Nephron progenitor cell (in vitro differentiated cells): Measurements from ENCODE around the gene ATP6V0A1.
A peak's percentile ranks its signal among the peaks of the same experiment; 100 is the strongest.
"Not testable (repeated sequence)": the region's sequence is repeated elsewhere in the genome, so short reads cannot be mapped to it uniquely, and the experiment has no call there.

ENCODE experiments used
- DNase-seq: peaks from one replicate; pipeline ENCODE4 v3.0.0; 2021
- H3K27ac Mint-ChIP-seq: 2 replicates; pipeline ENCODE4 v1.8.0; 2021; ENCODE audit warnings: mild to moderate bottlenecking, moderate library complexity, mixed read lengths
- H3K27me3 Mint-ChIP-seq: 2 replicates; pipeline ENCODE4 v1.8.0; 2021; ENCODE audit warnings: mild to moderate bottlenecking, low read depth, mixed read lengths; ENCODE audit not compliant: poor library complexity
- H3K36me3 Mint-ChIP-seq: 2 replicates; pipeline ENCODE4 v1.8.0; 2021; ENCODE audit warnings: low read depth, mixed read lengths
- H3K4me1 Mint-ChIP-seq: 2 replicates; pipeline ENCODE4 v1.8.0; 2021; ENCODE audit warnings: mixed read lengths
- H3K4me3 Mint-ChIP-seq: 2 replicates; pipeline ENCODE4 v1.8.0; 2021; ENCODE audit warnings: mild to moderate bottlenecking, moderate library complexity, mixed read lengths
- H3K9me3 Mint-ChIP-seq: 2 replicates; pipeline ENCODE4 v1.8.0; 2021; ENCODE audit warnings: mild to moderate bottlenecking, moderate library complexity, mixed read lengths
- TF ChIP-seq, protein P1 (sequence below): fragments of 200-600 bp; sonication (generic); IDR thresholded peaks from 2 replicates; pipeline ENCODE4 v1.5.0; 2021; ENCODE audit warnings: antibody characterized with exemption

ATP6V0A1 gene

DNA sequence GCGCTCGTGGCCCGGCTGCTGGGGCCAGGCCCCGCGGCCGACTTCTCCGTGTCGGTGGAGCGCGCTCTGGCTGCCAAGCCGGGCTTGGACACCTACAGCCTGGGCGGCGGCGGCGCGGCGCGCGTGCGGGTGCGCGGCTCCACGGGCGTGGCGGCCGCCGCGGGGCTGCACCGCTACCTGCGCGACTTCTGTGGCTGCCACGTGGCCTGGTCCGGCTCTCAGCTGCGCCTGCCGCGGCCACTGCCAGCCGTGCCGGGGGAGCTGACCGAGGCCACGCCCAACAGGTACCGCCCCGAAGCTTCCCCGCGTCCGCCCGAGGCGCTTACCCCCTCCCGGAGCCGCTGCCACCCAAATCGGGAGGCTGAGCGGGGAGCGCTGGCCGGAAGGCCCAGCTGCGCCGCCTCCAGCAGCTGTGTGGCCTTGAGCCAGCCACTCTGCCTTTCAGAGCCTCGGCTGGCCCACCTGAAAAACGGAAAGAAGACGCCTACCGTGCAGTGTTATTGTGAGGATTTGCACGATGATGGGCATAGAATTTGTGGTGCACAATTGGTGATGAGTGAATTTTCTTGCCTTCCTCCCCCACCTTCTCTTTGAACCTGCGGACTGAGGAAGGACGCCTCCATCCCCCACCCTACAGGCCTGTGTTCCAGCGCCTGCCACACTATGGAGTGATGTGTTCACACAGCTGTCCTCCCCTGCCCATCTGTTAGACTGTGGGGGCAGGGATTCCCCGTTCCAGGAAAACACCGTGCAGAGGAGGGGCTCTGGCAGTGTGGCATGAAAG, 77.9 kb downstream of the ATP6V0A1 start:
- H3K4me1 Mint-ChIP-seq = peaks cover 53% of the 10 kb centered on the region
- peak; percentile 77 for DNase-seq
- peak overlapping the region; percentile 89 for H3K27ac Mint-ChIP-seq
- peaks cover 12% of the 10 kb centered on the region for H3K27me3 Mint-ChIP-seq
- TF ChIP-seq, protein P1, sequence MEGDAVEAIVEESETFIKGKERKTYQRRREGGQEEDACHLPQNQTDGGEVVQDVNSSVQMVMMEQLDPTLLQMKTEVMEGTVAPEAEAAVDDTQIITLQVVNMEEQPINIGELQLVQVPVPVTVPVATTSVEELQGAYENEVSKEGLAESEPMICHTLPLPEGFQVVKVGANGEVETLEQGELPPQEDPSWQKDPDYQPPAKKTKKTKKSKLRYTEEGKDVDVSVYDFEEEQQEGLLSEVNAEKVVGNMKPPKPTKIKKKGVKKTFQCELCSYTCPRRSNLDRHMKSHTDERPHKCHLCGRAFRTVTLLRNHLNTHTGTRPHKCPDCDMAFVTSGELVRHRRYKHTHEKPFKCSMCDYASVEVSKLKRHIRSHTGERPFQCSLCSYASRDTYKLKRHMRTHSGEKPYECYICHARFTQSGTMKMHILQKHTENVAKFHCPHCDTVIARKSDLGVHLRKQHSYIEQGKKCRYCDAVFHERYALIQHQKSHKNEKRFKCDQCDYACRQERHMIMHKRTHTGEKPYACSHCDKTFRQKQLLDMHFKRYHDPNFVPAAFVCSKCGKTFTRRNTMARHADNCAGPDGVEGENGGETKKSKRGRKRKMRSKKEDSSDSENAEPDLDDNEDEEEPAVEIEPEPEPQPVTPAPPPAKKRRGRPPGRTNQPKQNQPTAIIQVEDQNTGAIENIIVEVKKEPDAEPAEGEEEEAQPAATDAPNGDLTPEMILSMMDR = no peak
- H3K36me3 Mint-ChIP-seq = peaks cover 12% of the 10 kb centered on the region
- H3K9me3 Mint-ChIP-seq = no peaks in the 10 kb centered on the region
- H3K4me3 Mint-ChIP-seq = peak overlapping the region; percentile 85

DNA sequence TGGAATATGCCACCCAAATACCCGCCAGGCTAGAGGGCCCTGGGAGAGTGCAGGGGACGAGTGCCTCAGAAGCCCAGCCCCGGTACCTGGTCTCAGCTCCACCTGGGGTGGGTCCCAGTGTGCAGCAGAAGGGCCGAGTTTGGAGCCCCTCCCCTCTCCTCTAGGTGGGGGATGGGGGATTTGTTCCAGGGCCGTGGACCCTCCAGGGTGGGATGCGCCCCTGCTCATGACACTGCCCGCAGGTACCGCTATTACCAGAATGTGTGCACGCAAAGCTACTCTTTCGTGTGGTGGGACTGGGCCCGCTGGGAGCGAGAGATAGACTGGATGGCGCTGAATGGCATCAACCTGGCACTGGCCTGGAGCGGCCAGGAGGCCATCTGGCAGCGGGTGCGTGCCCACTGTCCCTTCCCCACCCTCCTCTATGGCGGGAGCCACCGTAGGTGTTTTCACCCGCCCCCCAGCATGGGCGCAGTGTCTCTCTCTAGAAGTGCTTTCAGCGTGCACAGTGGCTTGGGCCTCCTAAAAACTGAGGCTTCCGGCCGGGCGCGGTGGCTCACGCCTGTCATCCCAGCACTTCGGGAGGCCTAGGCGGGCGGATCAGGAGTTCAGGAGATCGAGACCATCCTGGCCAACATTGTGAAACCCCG, 78.6 kb downstream of the ATP6V0A1 start:
- DNase-seq = no peak
- TF ChIP-seq, protein P1 = no peak
- no peaks in the 10 kb centered on the region for H3K9me3 Mint-ChIP-seq
- peaks cover 49% of the 10 kb centered on the region for H3K4me1 Mint-ChIP-seq
- peaks cover 12% of the 10 kb centered on the region for H3K27me3 Mint-ChIP-seq
- peaks cover 12% of the 10 kb centered on the region for H3K36me3 Mint-ChIP-seq
- peak overlapping the region; percentile 89 for H3K27ac Mint-ChIP-seq
- peak overlapping the region; percentile 85 for H3K4me3 Mint-ChIP-seq

DNA sequence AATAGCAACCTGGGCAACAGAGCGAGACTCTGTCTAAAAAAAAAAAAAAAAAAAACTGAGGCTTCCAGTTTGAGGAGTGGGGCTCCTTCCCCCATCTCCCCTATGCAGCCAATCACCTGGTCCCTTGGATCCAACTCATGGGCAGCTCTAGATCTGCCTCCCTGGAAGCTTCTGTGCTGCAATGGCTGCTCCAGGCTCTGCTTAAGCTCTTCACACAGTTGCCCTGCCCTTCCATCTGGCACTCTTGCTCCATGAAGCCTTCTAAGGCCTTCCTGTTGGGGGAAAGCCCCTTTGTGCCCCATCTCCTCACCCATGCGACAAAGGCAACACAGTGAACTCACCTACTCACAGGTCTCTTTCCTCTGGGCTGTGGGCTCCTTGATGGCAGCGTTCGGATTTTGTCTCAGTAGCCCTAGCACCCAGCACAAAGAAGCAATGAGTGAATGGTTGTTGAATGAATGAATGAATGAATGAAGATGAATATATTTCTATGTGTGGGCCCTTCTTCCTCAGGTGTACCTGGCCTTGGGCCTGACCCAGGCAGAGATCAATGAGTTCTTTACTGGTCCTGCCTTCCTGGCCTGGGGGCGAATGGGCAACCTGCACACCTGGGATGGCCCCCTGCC, 79.3 kb downstream of the ATP6V0A1 start:
- Mint-ChIP-seq H3K4me1 (peaks cover 49% of the 10 kb centered on the region), H3K36me3 (peaks cover 12% of the 10 kb centered on the region), H3K4me3 (peak overlapping the region; percentile 73), H3K9me3 (no peaks in the 10 kb centered on the region), H3K27ac (no peak overlapping the region), H3K27me3 (peaks cover 12% of the 10 kb centered on the region)
- DNase-seq = no peak
- TF ChIP-seq, protein P1 = no peak

DNA sequence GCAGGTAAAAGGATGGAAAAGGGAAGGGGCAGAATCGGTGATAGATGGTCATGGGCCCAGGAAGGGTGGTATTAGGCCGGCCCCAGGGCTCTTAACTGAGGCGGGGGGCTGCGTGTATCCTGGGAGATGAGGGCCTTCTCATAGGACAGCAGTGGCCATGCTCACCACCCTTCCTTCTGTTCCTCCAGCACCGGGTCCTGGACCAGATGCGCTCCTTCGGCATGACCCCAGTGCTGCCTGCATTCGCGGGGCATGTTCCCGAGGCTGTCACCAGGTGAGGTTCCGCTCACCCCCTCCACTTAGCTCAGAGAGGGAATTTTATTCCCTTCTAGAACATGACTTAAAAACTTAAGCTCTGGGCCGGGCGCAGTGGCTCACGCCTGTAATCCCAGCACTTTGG, 79.8 kb downstream of the ATP6V0A1 start:
- TF ChIP-seq, protein P1 = no peak
- peaks cover 12% of the 10 kb centered on the region for H3K36me3 Mint-ChIP-seq
- H3K4me3 Mint-ChIP-seq = no peak overlapping the region
- no peaks in the 10 kb centered on the region for H3K9me3 Mint-ChIP-seq
- H3K27ac Mint-ChIP-seq = no peak overlapping the region
- DNase-seq = no peak
- H3K4me1 Mint-ChIP-seq = peaks cover 45% of the 10 kb centered on the region
- H3K27me3 Mint-ChIP-seq = peaks cover 9% of the 10 kb centered on the region

DNA sequence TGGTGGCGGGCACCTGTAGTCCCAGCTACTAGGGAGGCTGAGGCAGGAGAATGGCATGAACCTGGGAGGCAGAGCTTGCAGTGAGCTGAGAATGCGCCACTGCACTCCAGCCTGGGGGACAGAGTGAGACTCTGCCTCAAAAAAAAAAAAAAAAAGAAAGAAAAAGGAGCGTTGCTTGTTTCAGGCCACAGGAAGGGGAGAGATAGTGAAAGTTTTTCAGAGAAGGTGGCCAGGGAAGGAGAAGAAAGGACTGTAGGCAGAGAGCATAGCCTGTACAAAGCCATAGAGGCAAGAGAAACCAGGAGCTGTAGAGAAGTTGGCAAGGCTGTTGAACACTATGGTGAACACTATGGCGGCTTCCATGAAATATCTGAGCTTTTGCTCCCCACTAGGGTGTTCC, 81.9 kb downstream of the ATP6V0A1 start:
- Mint-ChIP-seq H3K27ac (peak overlapping the region; percentile 84), H3K36me3 (peaks cover 17% of the 10 kb centered on the region)
- H3K4me3 Mint-ChIP-seq = not testable (repeated sequence)

DNA sequence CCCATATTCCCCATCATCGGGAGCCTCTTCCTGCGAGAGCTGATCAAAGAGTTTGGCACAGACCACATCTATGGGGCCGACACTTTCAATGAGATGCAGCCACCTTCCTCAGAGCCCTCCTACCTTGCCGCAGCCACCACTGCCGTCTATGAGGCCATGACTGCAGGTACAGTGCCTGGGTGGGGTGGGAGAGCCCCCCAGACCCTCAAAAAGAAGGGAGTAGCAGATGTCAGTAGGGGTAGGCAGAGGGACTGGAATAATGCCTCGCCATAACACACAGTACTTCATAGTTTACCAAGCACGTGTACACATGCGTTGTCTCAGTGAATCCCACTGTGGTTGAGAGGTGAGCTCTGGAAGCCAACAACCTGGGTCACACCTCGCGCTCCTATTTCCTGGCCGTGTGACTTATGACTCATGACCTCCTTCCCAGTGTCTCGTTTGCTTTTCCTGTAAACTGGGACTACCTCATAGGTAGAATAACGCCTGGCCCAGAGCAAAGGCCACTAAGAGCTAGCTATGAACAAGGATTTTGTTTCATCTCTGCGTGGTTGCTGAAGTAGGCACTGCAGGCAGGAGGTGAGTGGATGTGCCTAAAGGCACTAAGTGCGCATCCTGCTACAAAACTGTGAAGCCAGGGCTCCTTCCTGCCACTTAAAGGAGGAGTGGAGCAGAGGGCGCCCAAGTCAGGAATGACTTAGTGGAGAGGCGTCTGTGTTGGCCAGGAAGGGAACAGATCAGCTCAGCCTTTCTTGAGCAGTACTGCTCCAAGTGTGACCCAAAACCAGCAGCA, 82.6 kb downstream of the ATP6V0A1 start:
- Mint-ChIP-seq H3K9me3 (no peaks in the 10 kb centered on the region), H3K36me3 (peaks cover 17% of the 10 kb centered on the region), H3K4me3 (no peak overlapping the region), H3K4me1 (peaks cover 31% of the 10 kb centered on the region), H3K27ac (peak overlapping the region; percentile 91), H3K27me3 (peaks cover 3% of the 10 kb centered on the region)
- DNase-seq = no peak
- TF ChIP-seq, protein P1 = no peak

More for the DNA sequence above, 81.9 kb downstream of the ATP6V0A1 start:
- not testable (repeated sequence) for H3K9me3 Mint-ChIP-seq, H3K27me3 Mint-ChIP-seq, DNase-seq
- peaks cover 35% of the 10 kb centered on the region for H3K4me1 Mint-ChIP-seq
